Caco-2 (cell line): ENCODE data around the gene CSMD2. TPM values are rescaled to one million over a fixed set of nuclear protein-coding genes. Genes with fewer than 3 reads are reported as not detected.

Source experiments
- BruUV-seq: library from RNA; stranded (reverse); fragments of 400-500 nt; replicated peaks from 2 replicates; lab custom pipeline; 2021; lab: Mats Ljungman, UMichigan
- CTCF ChIA-PET: fragments of 300-600 bp; sonication (Branson Sonifier 250); formaldehyde crosslinking; loops from one replicate; lab custom pipeline; 2022; ENCODE audit warnings: antibody characterized with exemption; lab: Charles Lee
- POLR2A ChIA-PET: fragments of 300-600 bp; sonication (Branson Sonifier 250); formaldehyde crosslinking; loops from one replicate; lab custom pipeline; 2022; ENCODE audit warnings: antibody characterized with exemption; lab: Charles Lee
- DNase-seq, 2 experiments: peaks; one replicate each; pipeline versions ENCODE4 v3.0.0 to v3.0.0-alpha.2; 2020 to 2022
- H3K27me3 ChIP-seq: replicated peaks from 2 replicates; pipeline ENCODE4 v1.6.0; 2011; ENCODE audit warnings: low read length; ENCODE audit not compliant: control insufficient read depth, insufficient read depth
- H3K36me3 ChIP-seq: 2 replicates; pipeline ENCODE4 v1.5.1; 2011; ENCODE audit warnings: low read length; ENCODE audit not compliant: control insufficient read depth, insufficient read depth
- H3K4me1 ChIP-seq: fragments of 250-450 bp; sonication (Bioruptor Pico); 2 replicates; pipeline ENCODE4 v1.5.1; 2020; ENCODE audit warnings: mild to moderate bottlenecking
- H3K4me3 ChIP-seq: 2 replicates; pipeline ENCODE4 v1.5.1; 2011; ENCODE audit warnings: low read depth, mild to moderate bottlenecking, control low read depth, low read length
- H3K9me3 ChIP-seq: fragments of 250-450 bp; sonication (Bioruptor Pico); 2 replicates; pipeline ENCODE4 v1.5.1; 2020; ENCODE audit warnings: mild to moderate bottlenecking, moderate library complexity
- H3K27ac Mint-ChIP-seq: one replicate; pipeline ENCODE4 v1.8.0; 2022; ENCODE audit warnings: mixed read lengths; ENCODE audit not compliant: unreplicated experiment
- H3K27me3 Mint-ChIP-seq: one replicate; pipeline ENCODE4 v1.8.0; 2022; ENCODE audit warnings: mixed read lengths; ENCODE audit not compliant: insufficient read depth, unreplicated experiment
- H3K36me3 Mint-ChIP-seq: one replicate; pipeline ENCODE4 v1.8.0; 2022; ENCODE audit warnings: mild to moderate bottlenecking, mixed read lengths; ENCODE audit not compliant: insufficient read depth, unreplicated experiment
- H3K4me1 Mint-ChIP-seq: one replicate; pipeline ENCODE4 v1.8.0; 2022; ENCODE audit warnings: low read depth, mixed read lengths; ENCODE audit not compliant: unreplicated experiment
- H3K4me3 Mint-ChIP-seq: one replicate; pipeline ENCODE4 v1.8.0; 2022; ENCODE audit warnings: mild to moderate bottlenecking, moderate library complexity, mixed read lengths; ENCODE audit not compliant: unreplicated experiment
- H3K9me3 Mint-ChIP-seq: one replicate; pipeline ENCODE4 v1.8.0; 2022; ENCODE audit warnings: mixed read lengths; ENCODE audit not compliant: unreplicated experiment
- CTCF ChIP-seq, 2 experiments: fragments of 200-600 bp in 1 of 2; IDR thresholded peaks; 1 replicate in 1 of 2; 2 replicates in 1 of 2; pipeline versions ENCODE4 v1.5.1 to v1.8.0; 2011 to 2022; ENCODE audit warnings: antibody characterized with exemption in 1 of 2, control low read depth in 1 of 2, inconsistent platforms in 1 of 2, low read depth in 1 of 2, low read length in 1 of 2, mild to moderate bottlenecking in 1 of 2, moderate library complexity in 1 of 2; ENCODE audit not compliant: insufficient read depth in 1 of 2, severe bottlenecking in 1 of 2, unreplicated experiment in 1 of 2
- intact Hi-C: fragments of 100-400 bp; cut with micrococcal nuclease; formaldehyde crosslinking; loops from one replicate; pipeline ENCODE4 v1.10.0; 2022; ENCODE audit not compliant: unreplicated experiment
- total RNA-seq: library from RNA; stranded (reverse); gene quantifications from 2 replicates; pipeline ENCODE4 v1.2.3, GENCODE V29; 2022

Gene CSMD2
- total RNA-seq, 1 experiment from 2014 or later: not detected

GRCh38 chr1:33464552-33464951 is 700.5 kb downstream of the CSMD2 start:
- H3K4me1 Mint-ChIP-seq: no peaks in the 10 kb centered on the region
- H3K4me3 Mint-ChIP-seq: no peak overlapping the region
- BruUV-seq: no TSS peak
- intact Hi-C loops: no loop called here
- H3K27me3 ChIP-seq: no peaks in the 10 kb centered on the region
- no peaks in the 10 kb centered on the region for H3K9me3 Mint-ChIP-seq
- no peaks in the 10 kb centered on the region for H3K9me3 ChIP-seq
- DNase-seq: no peak
- ChIA-PET POLR2A (no interaction called here), CTCF (no interaction called here)
- no peaks in the 10 kb centered on the region for H3K36me3 ChIP-seq
- H3K27me3 Mint-ChIP-seq: peaks cover 9% of the 10 kb centered on the region
- no peaks in the 10 kb centered on the region for H3K4me1 ChIP-seq
- no peaks in the 10 kb centered on the region for H3K36me3 Mint-ChIP-seq
- no peak for TF ChIP-seq CTCF (IDR thresholded peaks at IDR 0.05; ENCODE audit: insufficient read depth in 1 of 2, low read depth in 1 of 2, low read length in 1 of 2, severe bottlenecking in 1 of 2, unreplicated experiment in 1 of 2)
- H3K4me3 ChIP-seq: no peak overlapping the region
- no peak overlapping the region for H3K27ac Mint-ChIP-seq

Other genes starting within 250 kb of the CSMD2 start
- not detected in 2 replicates for gene C1orf94, start 11.7 kb upstream of the CSMD2 start, total RNA-seq